Measurements from ENCODE around the gene CAMKV. TPM values are rescaled to one million over a fixed set of nuclear protein-coding genes. Genes with fewer than 3 reads are reported as not detected.

CAMKV gene
- total RNA-seq, 2 experiments from 2014 or later = 0.28 TPM; not detected in 1

GRCh38 chr3:49867400-49867799 is 2.3 kb downstream of the CAMKV start:
- Mint-ChIP-seq H3K4me3 (no peak overlapping the region), H3K9me3 (no peaks in the 10 kb centered on the region), H3K36me3 (ENCODE audit: low read depth) (no peaks in the 10 kb centered on the region), H3K27ac (no peak overlapping the region), H3K27me3 (peaks cover 57% of the 10 kb centered on the region), H3K4me1 (ENCODE audit: low read depth) (no peaks in the 10 kb centered on the region)
- TF ChIP-seq CTCF (IDR thresholded peaks at IDR 0.05) = no peak
- ChIA-PET POLR2A (interaction anchor here (1.1 kb wide), 1 partner anchor 11 kb away, joined by 3 read pairs; the partner anchor contains the start of gene TRAIP), CTCF (no interaction called here)
- H3K36me3 ChIP-seq (ENCODE audit: insufficient read depth, low read length) = no peaks in the 10 kb centered on the region
- H3K27me3 ChIP-seq (ENCODE audit: control insufficient read depth in 1 of 2, insufficient read depth in 2 of 2, low read length in 2 of 2) = peaks cover 45 to 46% of the 10 kb centered on the region in 2 experiments
- ATAC-seq (ENCODE audit: poor library complexity) = no peak
- H3K27ac ChIP-seq (ENCODE audit: low read depth in 1 of 2, low read length in 2 of 2) = no peak overlapping the region
- intact Hi-C loops (cut with DNase I, micrococcal nuclease) = no loop called here
- H3K4me1 ChIP-seq (ENCODE audit: insufficient read depth, low read length) = peaks cover 16% of the 10 kb centered on the region
- no peak overlapping the region for H3K4me3 ChIP-seq (ENCODE audit: low read length)
- DNase-seq = no peak
- peaks cover 0 to 19% of the 10 kb centered on the region in 2 experiments for H3K9me3 ChIP-seq (ENCODE audit: control insufficient read depth in 1 of 2, insufficient read depth in 1 of 2, low read length in 2 of 2)

- H3K27me3 Mint-ChIP-seq = peaks cover 46% of the 10 kb centered on the region
- peaks cover 0 to 19% of the 10 kb centered on the region in 2 experiments for H3K9me3 ChIP-seq (ENCODE audit: control insufficient read depth in 1 of 2, insufficient read depth in 1 of 2, low read length in 2 of 2)
- no peak overlapping the region for H3K27ac Mint-ChIP-seq
- H3K4me1 ChIP-seq (ENCODE audit: insufficient read depth, low read length) = peaks cover 15% of the 10 kb centered on the region
- H3K27me3 ChIP-seq (ENCODE audit: control insufficient read depth in 1 of 2, insufficient read depth in 2 of 2, low read length in 2 of 2) = peaks cover 39 to 41% of the 10 kb centered on the region in 2 experiments
- H3K9me3 Mint-ChIP-seq = no peaks in the 10 kb centered on the region
- H3K36me3 Mint-ChIP-seq (ENCODE audit: low read depth) = no peaks in the 10 kb centered on the region
- DNase-seq (no peak), ATAC-seq (ENCODE audit: poor library complexity) (no peak)
- ChIA-PET POLR2A (no interaction called here), CTCF (no interaction called here)
- no peaks in the 10 kb centered on the region for H3K4me1 Mint-ChIP-seq (ENCODE audit: low read depth)
- intact Hi-C loops (cut with DNase I, micrococcal nuclease) = no loop called here
- H3K27ac ChIP-seq (ENCODE audit: low read depth in 1 of 2, low read length in 2 of 2) = no peak overlapping the region
- no peak overlapping the region for H3K4me3 Mint-ChIP-seq
- no peak for TF ChIP-seq CTCF (IDR thresholded peaks at IDR 0.05)
- H3K4me3 ChIP-seq (ENCODE audit: low read length) = no peak overlapping the region
- H3K36me3 ChIP-seq (ENCODE audit: insufficient read depth, low read length) = no peaks in the 10 kb centered on the region
Measured at GRCh38 chr3:49865198-49865784, 4.4 kb downstream of the CAMKV start.

GRCh38 chr3:49864505-49864904 is 5.2 kb downstream of the CAMKV start:
- Histone ChIP-seq H3K4me1 (ENCODE audit: insufficient read depth, low read length) (peaks cover 9% of the 10 kb centered on the region), H3K27ac (ENCODE audit: low read depth in 1 of 2, low read length in 2 of 2) (no peak overlapping the region), H3K27me3 (ENCODE audit: control insufficient read depth in 1 of 2, insufficient read depth in 2 of 2, low read length in 2 of 2) (peaks cover 35 to 39% of the 10 kb centered on the region in 2 experiments), H3K9me3 (ENCODE audit: control insufficient read depth in 1 of 2, insufficient read depth in 1 of 2, low read length in 2 of 2) (peaks cover 0 to 19% of the 10 kb centered on the region in 2 experiments), H3K36me3 (ENCODE audit: insufficient read depth, low read length) (no peaks in the 10 kb centered on the region), H3K4me3 (ENCODE audit: low read length) (no peak overlapping the region)
- Mint-ChIP-seq H3K27ac (no peak overlapping the region), H3K27me3 (peaks cover 42% of the 10 kb centered on the region), H3K4me1 (ENCODE audit: low read depth) (no peaks in the 10 kb centered on the region), H3K36me3 (ENCODE audit: low read depth) (no peaks in the 10 kb centered on the region), H3K4me3 (no peak overlapping the region), H3K9me3 (no peaks in the 10 kb centered on the region)
- ChIA-PET POLR2A (no interaction called here), CTCF (no interaction called here)
- no peak for TF ChIP-seq CTCF (IDR thresholded peaks at IDR 0.05)
- intact Hi-C loops (cut with DNase I, micrococcal nuclease) = no loop called here
- ATAC-seq (ENCODE audit: poor library complexity) (no peak), DNase-seq (no peak)

Data from CD4-positive, alpha-beta T cell (primary cell).